ENCODE measurements around the gene MMP11.

DNA sequence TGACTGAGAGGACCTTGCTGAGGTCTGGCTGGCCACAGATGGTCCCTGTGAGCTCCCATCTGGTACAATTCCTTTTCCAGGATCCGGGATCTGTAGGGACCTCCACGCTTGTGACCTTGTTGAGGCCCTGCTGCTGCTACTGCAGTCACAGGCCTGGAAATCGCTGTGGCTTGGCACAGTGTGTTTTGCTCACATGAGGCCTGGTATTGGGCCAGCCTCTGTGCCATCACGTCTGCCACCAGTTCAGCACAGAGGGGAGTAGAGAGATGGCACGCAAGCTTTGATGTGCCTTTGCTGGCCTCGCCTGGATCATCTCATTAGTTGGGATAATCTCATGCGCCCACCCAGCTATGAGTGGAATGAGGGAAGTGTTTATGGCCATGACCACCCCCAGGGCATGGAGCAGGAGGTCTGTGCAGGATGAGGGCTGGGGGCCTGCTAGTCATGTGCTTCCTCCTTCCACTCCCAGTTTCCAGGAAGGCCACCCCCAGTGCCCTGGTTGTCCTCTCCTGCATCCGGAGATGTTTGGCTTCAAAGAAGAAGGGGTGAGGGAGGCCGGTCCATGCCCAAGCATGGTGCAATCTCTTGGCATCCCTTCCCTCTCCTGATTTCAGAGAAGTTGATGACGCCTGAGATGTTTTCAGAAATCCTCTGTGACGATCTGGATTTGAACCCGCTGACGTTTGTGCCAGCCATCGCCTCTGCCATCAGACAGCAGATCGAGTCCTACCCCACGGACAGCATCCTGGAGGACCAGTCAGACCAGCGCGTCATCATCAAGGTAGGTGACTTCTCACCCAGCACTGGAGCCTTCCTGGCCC lies 43.7 kb downstream of the MMP11 start:
- TF ChIP-seq EP300 (IDR thresholded peaks at IDR 0.05), result no peak
- TF ChIP-seq, protein P1, sequence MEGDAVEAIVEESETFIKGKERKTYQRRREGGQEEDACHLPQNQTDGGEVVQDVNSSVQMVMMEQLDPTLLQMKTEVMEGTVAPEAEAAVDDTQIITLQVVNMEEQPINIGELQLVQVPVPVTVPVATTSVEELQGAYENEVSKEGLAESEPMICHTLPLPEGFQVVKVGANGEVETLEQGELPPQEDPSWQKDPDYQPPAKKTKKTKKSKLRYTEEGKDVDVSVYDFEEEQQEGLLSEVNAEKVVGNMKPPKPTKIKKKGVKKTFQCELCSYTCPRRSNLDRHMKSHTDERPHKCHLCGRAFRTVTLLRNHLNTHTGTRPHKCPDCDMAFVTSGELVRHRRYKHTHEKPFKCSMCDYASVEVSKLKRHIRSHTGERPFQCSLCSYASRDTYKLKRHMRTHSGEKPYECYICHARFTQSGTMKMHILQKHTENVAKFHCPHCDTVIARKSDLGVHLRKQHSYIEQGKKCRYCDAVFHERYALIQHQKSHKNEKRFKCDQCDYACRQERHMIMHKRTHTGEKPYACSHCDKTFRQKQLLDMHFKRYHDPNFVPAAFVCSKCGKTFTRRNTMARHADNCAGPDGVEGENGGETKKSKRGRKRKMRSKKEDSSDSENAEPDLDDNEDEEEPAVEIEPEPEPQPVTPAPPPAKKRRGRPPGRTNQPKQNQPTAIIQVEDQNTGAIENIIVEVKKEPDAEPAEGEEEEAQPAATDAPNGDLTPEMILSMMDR (IDR thresholded peaks at IDR 0.05), result no peak
- no peak for TF ChIP-seq POLR2A (IDR thresholded peaks at IDR 0.05)
- no peak for TF ChIP-seq POLR2AphosphoS5 (IDR thresholded peaks at IDR 0.05)
